ENCODE data around the gene PTGES. TPM values are rescaled to one million over a fixed set of nuclear protein-coding genes. Genes with fewer than 3 reads are reported as not detected.

Gene PTGES
- total and polyA plus RNA-seq, 9 of the 15 experiments (the other 6 are each of a cell fraction or from before 2014, with no cell fraction given): 0.13 TPM; not detected in 8

DNA sequence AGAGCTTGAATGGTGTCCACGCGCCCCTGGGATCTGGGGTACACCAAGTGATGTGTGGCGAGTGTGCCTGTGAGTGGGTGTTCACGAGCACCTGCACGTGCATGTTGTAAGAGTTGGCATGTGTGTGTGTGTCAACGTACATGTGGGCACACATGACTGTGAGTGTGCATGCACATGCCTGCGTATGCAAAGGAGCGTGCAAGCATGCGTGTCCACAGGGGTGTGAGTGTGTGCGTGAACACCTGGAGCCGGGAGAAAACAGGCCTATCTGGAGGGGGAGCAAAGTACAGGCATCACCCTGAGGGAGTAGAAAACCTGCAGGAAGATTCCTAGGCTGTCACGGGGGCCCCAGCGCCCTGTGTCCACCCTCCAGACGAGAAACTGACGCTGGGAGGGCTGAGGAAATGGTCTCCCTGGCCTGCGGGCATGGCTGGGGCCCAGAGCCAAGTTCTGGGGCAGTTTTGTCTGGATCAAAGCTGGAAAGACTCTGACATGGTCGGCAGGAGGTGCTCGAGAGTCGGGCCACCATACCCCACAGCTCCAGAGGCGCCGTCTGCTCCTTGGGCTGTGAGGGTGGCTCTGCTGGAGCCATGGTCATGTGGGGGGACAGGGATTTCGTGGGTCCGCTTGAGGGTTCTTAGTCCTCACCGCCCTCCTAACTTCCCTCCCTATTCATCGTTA lies 31.8 kb downstream of the PTGES start (continued):
- peak; percentile 10 for TF ChIP-seq ZFP36 (IDR thresholded peaks at IDR 0.05; ENCODE audit: low read depth, low read length, partially characterized antibody)
- TF ChIP-seq ZNF324 (CRISPR knock-in tag; IDR thresholded peaks at IDR 0.05): no peak
- TF ChIP-seq ZNF347 (CRISPR knock-in tag; IDR thresholded peaks at IDR 0.05; ENCODE audit: low read depth): no peak
- TF ChIP-seq EZH2 (IDR thresholded peaks at IDR 0.05; ENCODE audit: borderline replicate concordance, low read depth, low read length): no peak
- TF ChIP-seq, protein P1, sequence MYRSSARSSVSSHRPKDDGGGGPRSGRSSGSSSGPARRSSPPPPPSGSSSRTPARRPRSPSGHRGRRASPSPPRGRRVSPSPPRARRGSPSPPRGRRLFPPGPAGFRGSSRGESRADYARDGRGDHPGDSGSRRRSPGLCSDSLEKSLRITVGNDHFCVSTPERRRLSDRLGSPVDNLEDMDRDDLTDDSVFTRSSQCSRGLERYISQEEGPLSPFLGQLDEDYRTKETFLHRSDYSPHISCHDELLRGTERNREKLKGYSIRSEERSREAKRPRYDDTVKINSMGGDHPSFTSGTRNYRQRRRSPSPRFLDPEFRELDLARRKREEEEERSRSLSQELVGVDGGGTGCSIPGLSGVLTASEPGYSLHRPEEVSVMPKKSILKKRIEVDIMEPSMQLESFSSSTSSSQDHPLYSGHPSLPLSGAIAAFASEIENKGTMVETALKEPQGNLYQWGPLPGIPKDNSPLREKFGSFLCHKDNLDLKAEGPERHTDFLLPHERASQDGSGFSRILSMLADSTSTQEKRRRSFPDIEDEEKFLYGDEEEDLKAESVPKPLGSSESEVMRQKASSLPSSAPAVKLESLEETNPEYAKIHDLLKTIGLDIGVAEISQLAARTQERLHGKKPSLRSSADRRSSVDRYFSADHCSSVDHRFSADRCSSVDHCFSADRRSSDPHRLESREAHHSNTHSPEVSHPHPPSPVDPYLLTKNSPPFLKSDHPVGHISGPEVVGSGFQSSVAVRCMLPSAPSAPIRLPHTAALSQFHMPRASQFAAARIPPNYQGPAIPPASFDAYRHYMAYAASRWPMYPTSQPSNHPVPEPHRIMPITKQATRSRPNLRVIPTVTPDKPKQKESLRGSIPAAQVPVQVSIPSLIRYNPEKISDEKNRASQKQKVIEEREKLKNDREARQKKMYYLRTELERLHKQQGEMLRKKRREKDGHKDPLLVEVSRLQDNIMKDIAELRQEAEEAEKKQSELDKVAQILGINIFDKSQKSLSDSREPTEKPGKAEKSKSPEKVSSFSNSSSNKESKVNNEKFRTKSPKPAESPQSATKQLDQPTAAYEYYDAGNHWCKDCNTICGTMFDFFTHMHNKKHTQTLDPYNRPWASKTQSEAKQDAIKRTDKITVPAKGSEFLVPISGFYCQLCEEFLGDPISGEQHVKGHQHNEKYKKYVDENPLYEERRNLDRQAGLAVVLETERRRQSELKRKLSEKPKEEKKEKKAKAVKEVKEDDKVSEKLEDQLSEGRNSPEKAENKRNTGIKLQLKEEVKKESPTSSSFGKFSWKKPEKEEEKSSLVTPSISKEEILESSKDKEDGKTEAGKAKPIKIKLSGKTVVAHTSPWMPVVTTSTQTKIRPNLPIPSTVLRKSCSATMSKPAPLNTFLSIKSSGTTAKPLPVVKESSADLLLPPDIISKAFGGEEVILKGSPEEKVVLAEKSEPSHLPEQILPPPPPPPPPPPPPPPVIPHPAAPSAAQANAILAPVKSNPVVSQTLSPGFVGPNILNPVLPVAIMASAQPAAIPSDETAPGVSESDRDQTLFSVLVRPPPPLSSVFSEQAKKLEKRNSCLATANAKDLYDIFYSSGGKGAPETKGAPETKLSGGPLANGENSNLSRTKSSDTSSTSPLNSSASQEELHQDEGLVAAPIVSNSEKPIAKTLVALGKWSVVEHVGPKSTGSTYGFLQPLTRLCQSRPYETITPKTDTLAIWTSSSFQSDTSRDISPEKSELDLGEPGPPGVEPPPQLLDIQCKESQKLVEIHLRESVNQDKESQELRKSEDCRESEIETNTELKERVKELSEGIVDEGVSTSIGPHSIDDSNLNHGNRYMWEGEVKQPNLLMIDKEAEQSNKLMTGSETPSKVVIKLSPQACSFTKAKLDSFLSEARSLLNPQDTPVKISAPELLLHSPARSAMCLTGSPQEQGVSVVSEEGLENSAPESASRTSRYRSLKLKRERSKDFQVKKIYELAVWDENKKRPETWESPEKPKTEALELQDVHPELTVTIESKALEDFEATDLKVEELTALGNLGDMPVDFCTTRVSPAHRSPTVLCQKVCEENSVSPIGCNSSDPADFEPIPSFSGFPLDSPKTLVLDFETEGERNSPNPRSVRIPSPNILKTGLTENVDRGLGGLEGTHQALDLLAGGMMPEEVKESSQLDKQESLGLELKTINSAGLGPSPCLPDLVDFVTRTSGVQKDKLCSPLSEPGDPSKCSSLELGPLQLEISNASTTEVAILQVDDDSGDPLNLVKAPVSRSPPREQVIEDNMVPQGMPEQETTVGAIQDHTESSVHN (IDR thresholded peaks at IDR 0.05; ENCODE audit: borderline replicate concordance in 1 of 2, low read depth in 1 of 2): no peak
- TF ChIP-seq MCM3 (IDR thresholded peaks at IDR 0.05): no peak
- no peak for TF ChIP-seq DPF2 (IDR thresholded peaks at IDR 0.05)
- TF ChIP-seq ZNF274 (IDR thresholded peaks at IDR 0.05; ENCODE audit: borderline replicate concordance, low read depth, low read length): no peak
- TF ChIP-seq MAX (CRISPR knock-in tag; IDR thresholded peaks at IDR 0.05): peak; percentile 72
- TF ChIP-seq THRAP3 (IDR thresholded peaks at IDR 0.05; ENCODE audit: borderline replicate concordance): no peak
- no peak for TF ChIP-seq ZNF140 (CRISPR knock-in tag; IDR thresholded peaks at IDR 0.05)
- no peak for TF ChIP-seq ZNF79 (CRISPR knock-in tag; IDR thresholded peaks at IDR 0.05; ENCODE audit: low read depth)
- TF ChIP-seq, protein P2, sequence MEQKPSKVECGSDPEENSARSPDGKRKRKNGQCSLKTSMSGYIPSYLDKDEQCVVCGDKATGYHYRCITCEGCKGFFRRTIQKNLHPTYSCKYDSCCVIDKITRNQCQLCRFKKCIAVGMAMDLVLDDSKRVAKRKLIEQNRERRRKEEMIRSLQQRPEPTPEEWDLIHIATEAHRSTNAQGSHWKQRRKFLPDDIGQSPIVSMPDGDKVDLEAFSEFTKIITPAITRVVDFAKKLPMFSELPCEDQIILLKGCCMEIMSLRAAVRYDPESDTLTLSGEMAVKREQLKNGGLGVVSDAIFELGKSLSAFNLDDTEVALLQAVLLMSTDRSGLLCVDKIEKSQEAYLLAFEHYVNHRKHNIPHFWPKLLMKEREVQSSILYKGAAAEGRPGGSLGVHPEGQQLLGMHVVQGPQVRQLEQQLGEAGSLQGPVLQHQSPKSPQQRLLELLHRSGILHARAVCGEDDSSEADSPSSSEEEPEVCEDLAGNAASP (IDR thresholded peaks at IDR 0.05): no peak
- TF ChIP-seq, protein P3, sequence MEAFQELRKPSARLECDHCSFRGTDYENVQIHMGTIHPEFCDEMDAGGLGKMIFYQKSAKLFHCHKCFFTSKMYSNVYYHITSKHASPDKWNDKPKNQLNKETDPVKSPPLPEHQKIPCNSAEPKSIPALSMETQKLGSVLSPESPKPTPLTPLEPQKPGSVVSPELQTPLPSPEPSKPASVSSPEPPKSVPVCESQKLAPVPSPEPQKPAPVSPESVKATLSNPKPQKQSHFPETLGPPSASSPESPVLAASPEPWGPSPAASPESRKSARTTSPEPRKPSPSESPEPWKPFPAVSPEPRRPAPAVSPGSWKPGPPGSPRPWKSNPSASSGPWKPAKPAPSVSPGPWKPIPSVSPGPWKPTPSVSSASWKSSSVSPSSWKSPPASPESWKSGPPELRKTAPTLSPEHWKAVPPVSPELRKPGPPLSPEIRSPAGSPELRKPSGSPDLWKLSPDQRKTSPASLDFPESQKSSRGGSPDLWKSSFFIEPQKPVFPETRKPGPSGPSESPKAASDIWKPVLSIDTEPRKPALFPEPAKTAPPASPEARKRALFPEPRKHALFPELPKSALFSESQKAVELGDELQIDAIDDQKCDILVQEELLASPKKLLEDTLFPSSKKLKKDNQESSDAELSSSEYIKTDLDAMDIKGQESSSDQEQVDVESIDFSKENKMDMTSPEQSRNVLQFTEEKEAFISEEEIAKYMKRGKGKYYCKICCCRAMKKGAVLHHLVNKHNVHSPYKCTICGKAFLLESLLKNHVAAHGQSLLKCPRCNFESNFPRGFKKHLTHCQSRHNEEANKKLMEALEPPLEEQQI (IDR thresholded peaks at IDR 0.05): no peak
- no peak for TF ChIP-seq RFX5 (IDR thresholded peaks at IDR 0.05; ENCODE audit: low read depth, low read length)
